Progenitor cell of endocrine pancreas (in vitro differentiated cells): ENCODE data around the gene PPFIBP1. TPM values are rescaled to one million over a fixed set of nuclear protein-coding genes. Genes with fewer than 3 reads are reported as not detected.

Experiments
- DNase-seq: peaks from one replicate; pipeline ENCODE4 v3.0.0; 2021; ENCODE audit warnings: low spot score; ENCODE audit not compliant: unreplicated experiment
- H3K27ac Mint-ChIP-seq: 2 replicates; pipeline ENCODE4 v1.8.0; 2021; ENCODE audit warnings: mild to moderate bottlenecking, moderate library complexity, mixed read lengths
- H3K27me3 Mint-ChIP-seq: 2 replicates; pipeline ENCODE4 v1.8.0; 2021; ENCODE audit warnings: mixed read lengths
- H3K36me3 Mint-ChIP-seq: 2 replicates; pipeline ENCODE4 v1.8.0; 2022; ENCODE audit warnings: mixed read lengths; ENCODE audit not compliant: insufficient read depth
- H3K4me1 Mint-ChIP-seq: 2 replicates; pipeline ENCODE4 v1.8.0; 2021; ENCODE audit warnings: low read depth, mixed read lengths
- H3K4me3 Mint-ChIP-seq: 2 replicates; pipeline ENCODE4 v1.8.0; 2021; ENCODE audit warnings: low read depth, mild to moderate bottlenecking, moderate library complexity, mixed read lengths
- H3K9me3 Mint-ChIP-seq: 2 replicates; pipeline ENCODE4 v1.8.0; 2021; ENCODE audit warnings: low read depth, mixed read lengths
- total RNA-seq: library from RNA; stranded (reverse); gene quantifications from 2 replicates; pipeline ENCODE4 v1.2.1, GENCODE V29; 2021
- TF ChIP-seq, protein P1 (sequence below): fragments of 200-600 bp; sonication (generic); IDR thresholded peaks from one replicate; pipeline ENCODE4 v1.5.0; 2021; ENCODE audit warnings: antibody characterized with exemption, mild to moderate bottlenecking; ENCODE audit not compliant: unreplicated experiment

Gene PPFIBP1
- total RNA-seq, 1 donor from 2014 or later = 85.4 TPM

DNA sequence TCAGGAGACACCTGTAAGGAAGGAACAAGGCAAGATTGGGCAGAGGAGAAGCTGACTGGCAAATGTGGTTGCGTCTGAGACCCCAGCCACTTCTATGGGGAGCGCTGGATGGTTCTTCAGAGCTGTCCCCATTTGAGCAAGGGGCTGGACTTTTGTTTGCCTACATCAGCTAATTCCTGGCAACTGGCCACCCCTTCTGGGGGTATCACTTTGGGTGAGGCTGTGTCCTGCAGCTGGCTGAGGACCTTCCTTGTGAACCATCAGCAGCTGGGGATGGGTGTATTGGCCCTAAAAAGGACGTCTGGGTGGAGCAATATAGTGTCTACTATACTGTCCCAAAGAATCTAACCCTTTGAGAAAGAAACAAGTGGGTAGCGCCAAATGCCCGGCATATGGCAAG lies 23.6 kb downstream of the PPFIBP1 start:
- H3K27ac Mint-ChIP-seq = no peak overlapping the region

DNA sequence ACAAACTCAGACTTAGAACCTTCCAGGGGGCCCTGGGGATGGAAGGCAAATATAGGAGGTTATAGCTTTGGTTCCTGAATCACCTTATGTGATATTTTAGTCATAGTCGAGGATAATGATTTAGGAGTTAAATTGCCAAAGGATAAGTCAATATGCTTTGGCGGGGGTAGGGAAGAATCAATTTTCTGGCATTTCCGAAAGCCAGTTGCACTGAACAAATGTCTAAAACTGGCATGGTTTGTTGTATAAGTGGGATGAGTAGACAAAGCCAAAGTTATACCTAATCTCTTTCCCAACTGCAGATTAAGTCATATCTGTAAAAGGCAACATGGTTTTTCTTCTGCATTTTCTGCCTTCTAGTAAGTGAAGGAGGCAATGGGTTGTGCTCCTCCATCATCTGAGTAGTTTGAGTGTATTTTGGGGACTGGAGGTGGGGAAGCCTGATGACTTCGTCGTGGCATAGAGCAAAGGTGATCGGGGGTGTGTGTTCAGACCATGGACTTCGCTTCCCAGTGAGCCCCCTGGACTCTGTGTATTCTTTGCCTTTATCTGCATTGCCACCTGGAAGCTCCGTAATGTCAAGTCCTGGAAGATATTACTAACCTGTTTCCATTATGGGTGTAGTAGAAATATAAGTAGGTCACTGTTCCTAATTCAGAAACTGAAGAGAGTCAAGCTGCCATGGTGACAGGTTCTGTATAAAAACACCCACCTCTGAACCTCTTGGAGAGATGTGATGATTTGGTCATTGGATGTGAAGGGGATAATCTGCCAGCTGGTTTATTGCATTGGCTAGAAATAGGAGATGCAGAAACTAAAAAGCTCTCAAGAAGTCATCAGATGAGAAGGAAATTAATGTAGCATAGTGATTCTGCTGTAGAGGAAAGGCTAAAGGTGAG lies 24.5 kb downstream of the PPFIBP1 start:
- H3K4me1 Mint-ChIP-seq = peaks cover 18% of the 10 kb centered on the region
- no peak overlapping the region for H3K27ac Mint-ChIP-seq
- no peak for DNase-seq
- H3K9me3 Mint-ChIP-seq = peaks cover 5% of the 10 kb centered on the region
- peaks cover 8% of the 10 kb centered on the region for H3K36me3 Mint-ChIP-seq
- TF ChIP-seq, protein P1, sequence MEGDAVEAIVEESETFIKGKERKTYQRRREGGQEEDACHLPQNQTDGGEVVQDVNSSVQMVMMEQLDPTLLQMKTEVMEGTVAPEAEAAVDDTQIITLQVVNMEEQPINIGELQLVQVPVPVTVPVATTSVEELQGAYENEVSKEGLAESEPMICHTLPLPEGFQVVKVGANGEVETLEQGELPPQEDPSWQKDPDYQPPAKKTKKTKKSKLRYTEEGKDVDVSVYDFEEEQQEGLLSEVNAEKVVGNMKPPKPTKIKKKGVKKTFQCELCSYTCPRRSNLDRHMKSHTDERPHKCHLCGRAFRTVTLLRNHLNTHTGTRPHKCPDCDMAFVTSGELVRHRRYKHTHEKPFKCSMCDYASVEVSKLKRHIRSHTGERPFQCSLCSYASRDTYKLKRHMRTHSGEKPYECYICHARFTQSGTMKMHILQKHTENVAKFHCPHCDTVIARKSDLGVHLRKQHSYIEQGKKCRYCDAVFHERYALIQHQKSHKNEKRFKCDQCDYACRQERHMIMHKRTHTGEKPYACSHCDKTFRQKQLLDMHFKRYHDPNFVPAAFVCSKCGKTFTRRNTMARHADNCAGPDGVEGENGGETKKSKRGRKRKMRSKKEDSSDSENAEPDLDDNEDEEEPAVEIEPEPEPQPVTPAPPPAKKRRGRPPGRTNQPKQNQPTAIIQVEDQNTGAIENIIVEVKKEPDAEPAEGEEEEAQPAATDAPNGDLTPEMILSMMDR = no peak
- H3K27me3 Mint-ChIP-seq = no peaks in the 10 kb centered on the region
- H3K4me3 Mint-ChIP-seq = no peak overlapping the region

More for the DNA sequence above, 23.6 kb downstream of the PPFIBP1 start:
- no peak for DNase-seq
- Mint-ChIP-seq H3K27me3 (no peaks in the 10 kb centered on the region), H3K36me3 (peaks cover 7% of the 10 kb centered on the region), H3K4me1 (peaks cover 16% of the 10 kb centered on the region), H3K9me3 (peaks cover 5% of the 10 kb centered on the region), H3K4me3 (no peak overlapping the region)
- TF ChIP-seq, protein P1 = no peak

DNA sequence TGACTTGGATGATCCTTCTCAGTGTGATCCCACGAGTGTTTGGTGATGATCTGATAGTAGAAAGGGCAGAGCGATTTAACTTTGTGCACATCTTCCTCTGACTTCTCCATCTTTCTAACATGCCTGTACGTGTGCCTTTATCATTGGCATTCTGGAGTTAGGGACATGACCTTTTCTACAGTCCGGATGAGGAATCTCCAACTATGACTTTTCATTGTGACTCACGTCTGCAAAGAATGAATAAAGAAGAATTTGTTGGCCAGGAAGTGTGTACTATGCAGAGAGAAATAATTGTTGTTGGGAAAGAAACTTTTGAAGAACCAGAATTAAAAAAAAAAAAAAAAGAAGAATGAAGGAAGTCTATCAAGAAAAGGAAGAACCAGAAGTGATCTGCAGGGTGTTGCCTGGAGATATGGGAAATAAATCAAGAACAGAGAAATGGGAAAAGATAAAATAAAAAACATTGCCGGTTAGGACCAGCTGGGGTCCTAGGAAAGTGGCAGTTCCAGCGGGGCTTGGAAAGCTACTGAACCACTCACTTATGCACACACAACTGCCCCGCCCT lies 25.3 kb downstream of the PPFIBP1 start:
- H3K27me3 Mint-ChIP-seq = no peaks in the 10 kb centered on the region
- peaks cover 3% of the 10 kb centered on the region for H3K9me3 Mint-ChIP-seq
- H3K4me3 Mint-ChIP-seq = no peak overlapping the region
- H3K27ac Mint-ChIP-seq = peak overlapping the region; percentile 0
- DNase-seq = no peak
- TF ChIP-seq, protein P1 = no peak
- peaks cover 5% of the 10 kb centered on the region for H3K36me3 Mint-ChIP-seq
- peaks cover 18% of the 10 kb centered on the region for H3K4me1 Mint-ChIP-seq

DNA sequence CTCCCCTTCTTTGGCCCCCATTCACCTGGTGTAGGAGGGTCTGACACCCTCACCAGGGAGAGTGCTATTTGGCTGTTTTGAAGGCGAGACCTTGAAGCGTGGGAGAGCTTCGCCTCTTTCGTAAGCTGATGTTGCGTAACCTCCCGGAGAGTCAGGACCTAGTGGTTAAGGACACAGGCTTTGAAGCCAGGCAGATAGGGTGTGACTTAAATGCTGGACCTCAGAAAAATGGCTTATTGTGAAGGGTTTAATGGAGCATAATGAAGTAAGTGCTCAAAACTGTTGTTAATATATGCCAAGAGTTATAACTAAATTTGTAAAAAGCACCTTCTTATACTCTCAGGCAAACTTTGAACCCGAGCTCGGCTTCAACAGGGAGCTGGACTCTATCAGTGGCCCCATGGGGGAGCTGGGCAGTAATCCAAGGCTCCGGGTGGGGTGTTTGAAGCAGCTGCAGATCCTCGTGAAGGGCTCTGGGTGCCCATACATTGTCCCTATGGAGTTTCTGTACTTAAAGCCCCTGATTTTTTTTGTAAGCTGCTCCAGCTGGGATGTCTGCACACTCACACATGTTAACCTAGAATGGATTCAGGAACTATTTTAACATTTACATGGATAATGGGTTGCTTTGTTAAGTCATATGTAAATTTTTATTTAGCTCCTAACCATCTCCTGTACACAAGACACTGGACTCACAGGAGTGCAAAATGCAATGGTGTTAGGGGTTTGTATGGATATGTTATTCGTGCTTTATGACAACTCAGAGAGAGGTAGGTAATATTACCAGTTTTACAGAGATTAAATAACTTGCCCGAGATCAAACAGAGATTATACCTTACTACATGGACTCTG lies 26.0 kb downstream of the PPFIBP1 start:
- no peaks in the 10 kb centered on the region for H3K9me3 Mint-ChIP-seq
- H3K36me3 Mint-ChIP-seq = peaks cover 1% of the 10 kb centered on the region
- DNase-seq = no peak
- no peak overlapping the region for H3K4me3 Mint-ChIP-seq
- no peaks in the 10 kb centered on the region for H3K27me3 Mint-ChIP-seq
- TF ChIP-seq, protein P1 = no peak
- peak overlapping the region; percentile 0 for H3K27ac Mint-ChIP-seq
- peaks cover 23% of the 10 kb centered on the region for H3K4me1 Mint-ChIP-seq

DNA sequence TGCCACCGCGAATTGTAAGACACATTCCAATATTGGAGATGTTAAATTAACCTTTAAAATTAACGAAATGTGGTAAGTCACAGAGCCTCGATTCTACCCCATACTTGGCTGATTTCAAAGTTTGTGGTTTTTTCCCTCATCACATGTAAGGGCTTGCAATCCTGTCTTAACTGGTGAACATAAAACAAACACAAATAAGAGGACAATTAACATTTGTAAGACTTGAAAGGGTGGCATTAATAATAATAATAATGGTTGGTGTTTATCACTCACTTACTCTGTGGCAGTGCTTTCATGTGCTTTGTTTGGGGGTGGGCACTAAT lies 26.6 kb downstream of the PPFIBP1 start:
- TF ChIP-seq, protein P1 = no peak
- DNase-seq = no peak
- Mint-ChIP-seq H3K4me3 (no peak overlapping the region), H3K27ac (no peak overlapping the region), H3K9me3 (no peaks in the 10 kb centered on the region), H3K27me3 (no peaks in the 10 kb centered on the region), H3K36me3 (peaks cover 1% of the 10 kb centered on the region), H3K4me1 (peaks cover 26% of the 10 kb centered on the region)
